KMS-11 (cell line): Measurements from ENCODE around the gene TRIOBP.

ENCODE experiments used
- H2AFZ ChIP-seq: fragments of 200-600 bp; sonication (generic); 2 replicates; pipeline ENCODE4 v1.6.1; 2016; ENCODE audit warnings: antibody characterized with exemption, mixed run types, low read depth
- H3K27ac ChIP-seq: fragments of 200-600 bp; sonication (generic); 2 replicates; pipeline ENCODE4 v1.6.1; 2016; ENCODE audit warnings: mild to moderate bottlenecking, mixed run types
- H3K27me3 ChIP-seq: fragments of 200-600 bp; sonication (generic); 2 replicates; pipeline ENCODE4 v1.6.1; 2017; ENCODE audit warnings: mild to moderate bottlenecking, low read depth, mixed run types, moderate library complexity; ENCODE audit not compliant: insufficient read depth
- H3K36me3 ChIP-seq: fragments of 200-600 bp; sonication (generic); 2 replicates; pipeline ENCODE4 v1.6.1; 2017; ENCODE audit warnings: mild to moderate bottlenecking, mixed run types; ENCODE audit not compliant: insufficient read depth
- H3K4me1 ChIP-seq: fragments of 200-600 bp; sonication (generic); 2 replicates; pipeline ENCODE4 v1.6.1; 2016; ENCODE audit warnings: mild to moderate bottlenecking, low read depth, mixed run types; ENCODE audit not compliant: poor library complexity, severe bottlenecking
- H3K4me2 ChIP-seq: fragments of 200-600 bp; sonication (generic); 2 replicates; pipeline ENCODE4 v1.7.0; 2016; ENCODE audit warnings: mild to moderate bottlenecking, mixed run types
- H3K4me3 ChIP-seq: fragments of 200-600 bp; sonication (generic); IDR thresholded peaks from 2 replicates; pipeline ENCODE4 v1.6.1; 2017; ENCODE audit warnings: low read depth, low read length, mixed read lengths; ENCODE audit not compliant: insufficient read depth
- H3K79me2 ChIP-seq: fragments of 200-600 bp; sonication (generic); 2 replicates; pipeline ENCODE4 v1.6.1; 2016; ENCODE audit warnings: low read depth, mixed run types; ENCODE audit not compliant: insufficient read depth
- H3K9ac ChIP-seq: fragments of 200-600 bp; sonication (generic); 2 replicates; pipeline ENCODE4 v1.6.1; 2016; ENCODE audit warnings: mild to moderate bottlenecking, mixed run types
- H4K20me1 ChIP-seq: fragments of 200-600 bp; sonication (generic); 2 replicates; pipeline ENCODE4 v1.6.1; 2016; ENCODE audit warnings: mild to moderate bottlenecking, mixed run types; ENCODE audit not compliant: insufficient read depth
- CTCF ChIP-seq: fragments of 200-600 bp; sonication (generic); conservative IDR thresholded peaks from 2 replicates; pipeline ENCODE4 v1.6.1; 2017; ENCODE audit warnings: low read depth, mild to moderate bottlenecking, antibody characterized with exemption, low read length, moderate library complexity, mixed read lengths

TRIOBP gene

DNA sequence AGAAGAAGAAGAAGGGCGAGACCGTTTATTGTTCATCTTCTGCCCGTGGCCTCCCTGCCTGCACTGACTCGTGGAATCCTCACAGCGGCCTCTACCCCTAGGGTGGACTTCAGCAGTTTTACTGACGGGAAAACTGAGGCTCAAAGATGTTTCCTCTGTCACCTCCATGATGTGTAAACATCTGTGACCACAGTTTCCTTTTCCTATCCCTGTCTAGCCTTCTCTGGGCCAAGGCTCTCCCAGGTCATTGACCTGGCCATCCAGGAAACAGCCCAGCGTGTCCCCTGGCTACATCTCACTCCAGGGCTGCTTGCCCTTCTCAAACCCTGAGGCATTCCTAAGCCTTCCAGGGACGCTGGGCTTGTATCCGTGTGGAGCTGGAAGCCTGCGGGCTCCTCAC, 61.8 kb downstream of the TRIOBP start:
- TF ChIP-seq CTCF = no peak
- Histone ChIP-seq H3K27me3 (no peaks in the 10 kb centered on the region), H3K27ac (no peak overlapping the region), H3K36me3 (no peaks in the 10 kb centered on the region), H2AFZ (no peak overlapping the region), H3K4me1 (peaks cover 5% of the 10 kb centered on the region), H3K79me2 (no peaks in the 10 kb centered on the region), H3K4me2 (no peak overlapping the region), H4K20me1 (no peaks in the 10 kb centered on the region), H3K9ac (no peak overlapping the region), H3K4me3 (no peak overlapping the region)

DNA sequence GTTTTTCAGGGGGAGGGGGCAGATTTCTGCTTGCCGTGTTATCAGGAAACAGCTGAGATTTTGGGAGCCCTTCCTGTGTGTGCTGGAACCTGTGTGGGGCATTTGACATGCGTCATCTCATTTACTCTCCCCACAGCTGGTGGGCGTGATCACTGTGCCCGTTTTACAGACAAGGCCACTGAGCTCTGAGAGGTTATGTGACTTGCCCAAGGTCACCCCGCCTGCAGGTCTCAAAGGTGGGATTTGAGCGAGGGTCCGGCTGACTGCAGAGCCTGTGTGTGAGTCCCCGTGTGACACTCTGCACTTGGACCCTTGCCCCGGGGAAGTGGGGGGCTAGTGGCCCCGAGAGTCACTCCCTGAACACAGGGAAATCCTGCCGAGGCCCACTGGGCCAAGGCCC, 62.4 kb downstream of the TRIOBP start:
- H3K79me2 ChIP-seq = no peaks in the 10 kb centered on the region
- no peak overlapping the region for H3K27ac ChIP-seq
- H3K36me3 ChIP-seq = no peaks in the 10 kb centered on the region
- no peak overlapping the region for H3K4me2 ChIP-seq
- H3K9ac ChIP-seq = no peak overlapping the region
- H3K4me3 ChIP-seq = no peak overlapping the region
- TF ChIP-seq CTCF = no peak
- no peaks in the 10 kb centered on the region for H4K20me1 ChIP-seq
- H3K27me3 ChIP-seq = no peaks in the 10 kb centered on the region
- H3K4me1 ChIP-seq = peaks cover 11% of the 10 kb centered on the region
- no peak overlapping the region for H2AFZ ChIP-seq

- no peak for TF ChIP-seq CTCF
- H3K27ac ChIP-seq = no peak overlapping the region
- H3K9ac ChIP-seq = no peak overlapping the region
- no peak overlapping the region for H2AFZ ChIP-seq
- no peak overlapping the region for H3K4me2 ChIP-seq
- H3K36me3 ChIP-seq = no peaks in the 10 kb centered on the region
- no peaks in the 10 kb centered on the region for H3K27me3 ChIP-seq
- H4K20me1 ChIP-seq = no peaks in the 10 kb centered on the region
- no peaks in the 10 kb centered on the region for H3K79me2 ChIP-seq
- H3K4me3 ChIP-seq = no peak overlapping the region
- peaks cover 20% of the 10 kb centered on the region for H3K4me1 ChIP-seq
These were observed 63.3 kb downstream of the TRIOBP start for GRCh38 chr22:37760152-37760551.

DNA sequence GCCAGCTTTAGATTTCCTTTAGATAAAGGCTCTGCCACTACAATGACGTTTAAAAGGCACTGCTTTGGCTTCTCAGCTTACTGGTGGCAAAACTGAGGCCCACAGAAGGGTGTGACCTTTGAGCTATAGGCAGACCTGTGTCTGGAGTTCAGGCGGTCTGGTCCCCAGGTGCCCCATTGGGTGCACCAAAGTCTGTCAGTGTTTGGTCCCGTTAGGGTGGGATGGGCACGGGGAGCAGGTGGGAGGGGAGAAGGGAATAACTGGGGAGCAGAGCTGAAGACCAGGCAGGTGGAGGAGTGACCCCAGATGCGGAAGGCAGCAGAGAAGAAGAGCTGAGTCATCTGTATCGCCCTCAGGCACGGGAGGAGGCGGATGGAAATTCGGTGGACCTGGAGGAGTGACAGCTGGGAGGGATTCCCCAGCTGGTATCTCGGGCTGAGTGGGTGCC, 65.6 kb downstream of the TRIOBP start:
- no peak overlapping the region for H2AFZ ChIP-seq
- no peaks in the 10 kb centered on the region for H3K36me3 ChIP-seq
- no peak overlapping the region for H3K4me3 ChIP-seq
- no peak overlapping the region for H3K4me2 ChIP-seq
- H3K27ac ChIP-seq = no peak overlapping the region; the same call in 1 of the 2 replicates
- no peak for TF ChIP-seq CTCF
- no peaks in the 10 kb centered on the region for H4K20me1 ChIP-seq
- H3K9ac ChIP-seq = no peak overlapping the region
- peaks cover 24% of the 10 kb centered on the region for H3K4me1 ChIP-seq
- H3K27me3 ChIP-seq = no peaks in the 10 kb centered on the region
- no peaks in the 10 kb centered on the region for H3K79me2 ChIP-seq

DNA sequence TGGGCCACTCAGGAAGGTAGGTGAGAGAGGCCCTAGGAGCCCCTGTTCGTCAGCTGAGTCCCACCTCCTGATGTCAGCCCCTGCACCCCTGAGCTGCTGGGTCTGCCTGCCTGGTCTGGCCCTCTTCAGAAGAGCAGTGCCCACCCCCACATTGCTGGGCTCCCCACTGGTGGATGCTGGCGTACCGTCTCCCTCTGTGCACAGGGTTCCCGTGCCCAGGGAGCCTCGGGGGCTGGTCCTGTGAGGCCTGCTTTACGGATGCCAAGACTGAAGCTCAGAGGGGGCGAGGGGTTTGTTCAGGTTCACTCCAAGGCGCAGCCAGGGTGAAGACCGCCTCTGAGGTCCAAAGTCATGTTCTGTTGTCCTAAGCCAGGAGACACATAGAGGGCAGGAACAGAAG, 66.2 kb downstream of the TRIOBP start:
- no peak overlapping the region for H3K9ac ChIP-seq
- no peak overlapping the region for H3K4me2 ChIP-seq
- H3K4me3 ChIP-seq = no peak overlapping the region
- no peak for TF ChIP-seq CTCF
- no peak overlapping the region for H2AFZ ChIP-seq
- H3K36me3 ChIP-seq = no peaks in the 10 kb centered on the region
- peaks cover 24% of the 10 kb centered on the region for H3K4me1 ChIP-seq
- H4K20me1 ChIP-seq = no peaks in the 10 kb centered on the region
- H3K79me2 ChIP-seq = no peaks in the 10 kb centered on the region
- H3K27ac ChIP-seq = no peak overlapping the region
- no peaks in the 10 kb centered on the region for H3K27me3 ChIP-seq
